ENCODE measurements around the gene TLE4. TPM values are rescaled to one million over a fixed set of nuclear protein-coding genes. Genes with fewer than 3 reads are reported as not detected.

TLE4 gene
- polyA plus RNA-seq, 1 experiment, result 154 TPM

DNA sequence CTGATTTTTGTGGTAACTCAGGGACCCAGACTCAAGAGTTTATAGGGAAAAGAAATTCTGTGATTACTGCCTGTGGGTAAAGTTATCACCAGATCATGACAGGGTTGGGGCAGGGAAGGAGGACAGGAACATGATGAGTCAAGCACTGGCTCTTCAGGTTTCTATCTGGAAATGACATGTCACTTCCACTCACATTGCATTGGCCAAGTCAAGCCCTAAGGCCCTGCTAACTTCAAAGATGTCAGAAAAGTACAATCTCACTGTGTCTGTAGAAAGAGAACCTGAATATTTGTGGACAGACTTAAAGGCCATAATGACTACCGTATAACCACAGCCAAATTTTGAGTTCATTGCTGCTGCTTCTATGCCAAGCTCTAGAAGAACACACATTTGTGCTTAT is 187.7 kb downstream of the TLE4 start:
- no peaks in the 10 kb centered on the region for H3K36me3 ChIP-seq (ENCODE audit: control insufficient read depth, insufficient read depth, low read length)
- no peaks in the 10 kb centered on the region for H3K27me3 ChIP-seq (ENCODE audit: control insufficient read depth, insufficient read depth, low read length)
- TF ChIP-seq, protein P1, sequence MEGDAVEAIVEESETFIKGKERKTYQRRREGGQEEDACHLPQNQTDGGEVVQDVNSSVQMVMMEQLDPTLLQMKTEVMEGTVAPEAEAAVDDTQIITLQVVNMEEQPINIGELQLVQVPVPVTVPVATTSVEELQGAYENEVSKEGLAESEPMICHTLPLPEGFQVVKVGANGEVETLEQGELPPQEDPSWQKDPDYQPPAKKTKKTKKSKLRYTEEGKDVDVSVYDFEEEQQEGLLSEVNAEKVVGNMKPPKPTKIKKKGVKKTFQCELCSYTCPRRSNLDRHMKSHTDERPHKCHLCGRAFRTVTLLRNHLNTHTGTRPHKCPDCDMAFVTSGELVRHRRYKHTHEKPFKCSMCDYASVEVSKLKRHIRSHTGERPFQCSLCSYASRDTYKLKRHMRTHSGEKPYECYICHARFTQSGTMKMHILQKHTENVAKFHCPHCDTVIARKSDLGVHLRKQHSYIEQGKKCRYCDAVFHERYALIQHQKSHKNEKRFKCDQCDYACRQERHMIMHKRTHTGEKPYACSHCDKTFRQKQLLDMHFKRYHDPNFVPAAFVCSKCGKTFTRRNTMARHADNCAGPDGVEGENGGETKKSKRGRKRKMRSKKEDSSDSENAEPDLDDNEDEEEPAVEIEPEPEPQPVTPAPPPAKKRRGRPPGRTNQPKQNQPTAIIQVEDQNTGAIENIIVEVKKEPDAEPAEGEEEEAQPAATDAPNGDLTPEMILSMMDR (IDR thresholded peaks at IDR 0.05; ENCODE audit: insufficient read depth, low read depth, low read length), result no peak
- H3K4me3 ChIP-seq (ENCODE audit: low read depth, low read length), result no peak overlapping the region
- no peak for DNase-seq (ENCODE audit: low read depth)
- CTCF ChIA-PET, result interaction anchor here (1.5 to 1.6 kb wide), 2 partner anchors 8 to 158 kb away, joined by 3 read pairs; no protein-coding TSS in a partner anchor
- POLR2A ChIA-PET, result no interaction called here

DNA sequence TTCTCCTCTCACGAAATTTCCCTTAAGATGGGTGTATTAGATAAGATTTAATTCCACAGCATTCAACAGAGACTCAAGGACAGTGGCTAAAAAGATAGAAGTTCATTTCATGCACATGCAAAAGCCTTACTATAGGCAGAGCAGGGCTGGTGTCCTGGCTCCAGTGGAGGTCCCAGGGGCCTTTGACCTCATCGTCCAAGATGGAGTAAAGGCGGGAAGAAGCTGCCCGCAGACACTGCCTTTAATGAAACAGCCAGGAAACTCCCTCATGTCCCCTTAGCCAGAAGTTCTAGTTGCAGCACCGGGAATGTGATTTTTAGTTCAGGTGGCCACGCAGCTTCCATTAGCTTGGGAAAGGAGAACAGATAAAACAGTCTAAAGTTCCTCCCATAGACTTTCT is 190.3 kb downstream of the TLE4 start:
- CTCF ChIA-PET, result no interaction called here
- TF ChIP-seq, protein P1 (IDR thresholded peaks at IDR 0.05; ENCODE audit: insufficient read depth, low read depth, low read length), result no peak
- Histone ChIP-seq H3K36me3 (ENCODE audit: control insufficient read depth, insufficient read depth, low read length) (no peaks in the 10 kb centered on the region), H3K27me3 (ENCODE audit: control insufficient read depth, insufficient read depth, low read length) (no peaks in the 10 kb centered on the region), H3K4me3 (ENCODE audit: low read depth, low read length) (no peak overlapping the region)
- POLR2A ChIA-PET, result no interaction called here
- DNase-seq (ENCODE audit: low read depth), result no peak

DNA sequence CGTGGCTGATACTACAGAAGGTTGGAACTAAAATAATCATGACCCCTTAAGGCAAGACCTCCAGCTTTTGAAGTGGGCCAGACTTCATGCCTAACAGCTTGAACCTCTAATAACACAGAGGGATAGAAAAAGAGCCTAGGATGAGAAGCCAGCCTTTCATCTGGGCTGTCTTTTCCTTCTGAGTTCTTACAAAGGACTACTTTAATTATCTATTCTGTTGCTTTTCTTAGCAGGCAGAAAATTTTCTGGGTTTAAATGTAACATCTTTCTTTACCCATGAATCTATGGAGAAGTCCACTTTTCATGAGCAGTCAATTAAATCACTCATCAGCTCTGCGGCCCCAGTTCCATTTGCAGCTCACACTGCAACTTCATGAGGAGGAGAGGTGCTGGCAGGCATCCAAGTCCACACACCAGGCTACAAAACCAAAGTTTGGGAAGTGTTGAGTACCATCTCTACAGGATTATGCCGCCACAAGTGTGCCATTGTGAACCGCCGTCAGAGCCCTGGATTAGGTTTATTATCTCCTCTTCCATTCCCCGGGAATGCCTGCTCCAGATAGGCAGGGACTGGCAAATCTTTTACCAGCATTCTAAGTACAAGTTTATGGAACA is 192.0 kb downstream of the TLE4 start:
- Histone ChIP-seq H3K27me3 (ENCODE audit: control insufficient read depth, insufficient read depth, low read length) (peaks cover 2% of the 10 kb centered on the region; the same call in 1 of the 2 replicates), H3K36me3 (ENCODE audit: control insufficient read depth, insufficient read depth, low read length) (no peaks in the 10 kb centered on the region), H3K4me3 (ENCODE audit: low read depth, low read length) (no peak overlapping the region)
- DNase-seq (ENCODE audit: low read depth), result no peak
- ChIA-PET CTCF (interaction anchor here (1.0 kb wide), 1 partner anchor 634 kb away, joined by 4 read pairs; no protein-coding TSS in a partner anchor), POLR2A (no interaction called here)
- TF ChIP-seq, protein P1 (IDR thresholded peaks at IDR 0.05; ENCODE audit: insufficient read depth, low read depth, low read length), result no peak

DNA sequence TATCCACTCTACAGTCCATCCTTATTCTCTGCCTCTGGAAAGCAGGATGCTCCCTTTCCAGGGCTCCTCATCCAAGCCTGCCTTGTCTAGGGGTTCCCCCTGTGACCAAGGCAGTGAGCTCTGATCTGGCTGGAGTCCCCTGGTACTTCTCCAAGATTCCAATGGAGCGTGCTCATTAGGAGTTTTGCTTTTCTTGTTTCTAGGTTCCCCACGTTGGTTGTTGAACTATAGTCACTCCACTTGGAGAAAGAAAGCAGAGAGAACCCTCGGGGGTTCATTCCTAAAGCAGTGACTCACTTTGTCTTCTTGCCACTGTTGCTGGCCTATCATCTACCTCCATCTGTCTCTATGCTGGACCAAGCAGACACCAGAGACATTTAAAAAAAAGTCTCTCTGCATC is 192.6 kb downstream of the TLE4 start:
- H3K36me3 ChIP-seq (ENCODE audit: control insufficient read depth, insufficient read depth, low read length), result no peaks in the 10 kb centered on the region
- CTCF ChIA-PET, result interaction anchor here (1.0 kb wide), 1 partner anchor 635 kb away, joined by 4 read pairs; no protein-coding TSS in a partner anchor
- TF ChIP-seq, protein P1 (IDR thresholded peaks at IDR 0.05; ENCODE audit: insufficient read depth, low read depth, low read length), result no peak
- no peak overlapping the region for H3K4me3 ChIP-seq (ENCODE audit: low read depth, low read length)
- POLR2A ChIA-PET, result interaction anchor here (0.5 kb wide), 1 partner anchor 1509 kb away, joined by 3 read pairs; no protein-coding TSS in a partner anchor
- H3K27me3 ChIP-seq (ENCODE audit: control insufficient read depth, insufficient read depth, low read length), result peaks cover 2% of the 10 kb centered on the region; the same call in 1 of the 2 replicates
- DNase-seq (ENCODE audit: low read depth), result peak; percentile 96

DNA sequence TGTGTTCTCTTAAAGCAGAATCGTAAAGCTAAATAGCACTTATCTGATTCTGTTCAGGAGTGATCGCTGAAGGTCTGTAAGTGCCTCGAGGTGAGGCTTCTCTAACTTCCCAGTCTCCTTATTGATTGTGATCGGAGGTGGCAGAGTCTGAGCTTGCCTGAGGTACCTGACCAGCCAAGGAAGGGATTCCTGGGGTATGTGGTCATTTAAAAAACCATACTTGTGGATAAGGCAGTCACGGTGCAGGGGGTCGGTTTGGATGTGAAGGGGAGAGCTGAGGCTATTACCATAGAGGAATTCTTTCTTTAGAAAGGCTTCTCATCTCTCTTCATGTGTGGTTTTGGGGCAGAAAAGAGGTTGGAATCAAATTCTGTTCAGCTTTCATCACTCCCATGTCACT is 193.7 kb downstream of the TLE4 start:
- Histone ChIP-seq H3K27me3 (ENCODE audit: control insufficient read depth, insufficient read depth, low read length) (peaks cover 4% of the 10 kb centered on the region; the same call in 1 of the 2 replicates), H3K4me3 (ENCODE audit: low read depth, low read length) (no peak overlapping the region), H3K36me3 (ENCODE audit: control insufficient read depth, insufficient read depth, low read length) (no peaks in the 10 kb centered on the region)
- POLR2A ChIA-PET, result no interaction called here
- no peak for DNase-seq (ENCODE audit: low read depth)
- TF ChIP-seq, protein P1 (IDR thresholded peaks at IDR 0.05; ENCODE audit: insufficient read depth, low read depth, low read length), result no peak
- CTCF ChIA-PET, result no interaction called here
